Gastrocnemius medialis (tissue), 4 donors: ENCODE results near the gene SPECC1. TPM values are rescaled to one million over a fixed set of nuclear protein-coding genes. Genes with fewer than 3 reads are reported as not detected.

Experiments
- ATAC-seq, 2 donors: fragments of 150-250 bp; one replicate each; pipeline ENCODE4 v1.9.1; 2016
- DNase-seq, 2 donors: peaks; one replicate each; pipeline ENCODE4 v3.0.0-alpha.2; 2019
- H3K27ac ChIP-seq, 4 donors: fragments of 200-600 bp; sonication (generic); 1 replicate in 1 of 4; 2 replicates in 3 of 4; pipeline ENCODE4 v1.5.1; 2016 to 2018; ENCODE audit warnings: mild to moderate bottlenecking in 2 of 4, moderate library complexity in 1 of 4
- H3K27me3 ChIP-seq, 3 donors: fragments of 200-600 bp; sonication (generic) in 2 of 3; 1 replicate in 1 of 3; 2 replicates in 2 of 3; pipeline versions ENCODE4 v1.5.1 to v1.6.0; 2016 to 2019; ENCODE audit warnings: mild to moderate bottlenecking in 1 of 3, moderate library complexity in 1 of 3
- H3K36me3 ChIP-seq, 2 donors: fragments of 200-600 bp; sonication (generic) in 1 of 2; one replicate each; pipeline ENCODE4 v1.5.1; 2017 to 2018
- H3K4me1 ChIP-seq, 2 donors: fragments of 200-600 bp; sonication (generic) in 1 of 2; one replicate each; pipeline ENCODE4 v1.5.1; 2016 to 2017; ENCODE audit warnings: mild to moderate bottlenecking in 2 of 2
- H3K4me3 ChIP-seq, 4 donors: fragments of 200-600 bp; sonication (generic) in 3 of 4; 1 replicate in 1 of 4; 2 replicates in 3 of 4; pipeline ENCODE4 v1.5.1; 2016 to 2019; ENCODE audit warnings: mild to moderate bottlenecking in 2 of 4
- H3K9me3 ChIP-seq, 3 donors: fragments of 200-600 bp; sonication (generic) in 2 of 3; 1 replicate in 1 of 3; 2 replicates in 2 of 3; pipeline ENCODE4 v1.5.1; 2016 to 2019
- CTCF ChIP-seq, 5 experiments: fragments of 450-650 bp in 3 of 5; fragments of 200-600 bp in 2 of 5; sonication (generic) in 2 of 5; IDR thresholded peaks in 4 of 5; conservative IDR thresholded peaks in 1 of 5; 1 replicate in 4 of 5; 2 replicates in 1 of 5; pipeline ENCODE4 v1.5.1; 2016 to 2019; ENCODE audit warnings: antibody characterized with exemption in 5 of 5, mild to moderate bottlenecking in 3 of 5, moderate library complexity in 3 of 5
- POLR2A ChIP-seq, 2 donors: fragments of 450-650 bp; IDR thresholded peaks; one replicate each; pipeline ENCODE4 v1.6.1; 2017; ENCODE audit warnings: antibody characterized with exemption in 2 of 2, mild to moderate bottlenecking in 2 of 2, moderate library complexity in 2 of 2
- in situ Hi-C, 4 donors: fragments of 200-750 bp; cut with MboI; loops; one replicate each; pipeline versions ENCODE4 v1.15.0 to v1.8.0; 2017; ENCODE audit warnings: low sequenced_read_pairs in 4 of 4
- intact Hi-C: fragments of 100-400 bp; cut with DNase I; formaldehyde crosslinking; loops from one replicate; pipeline ENCODE4 v1.15.1; 2023; ENCODE audit warnings: low total_unique reads
- total RNA-seq, 4 donors: library from RNA; depleted of rRNA; stranded (reverse); fragments of >200 nt; gene quantifications; one replicate each; pipeline versions ENCODE4 v1.1.0 to v1.2.3, GENCODE V29; 2016

SPECC1 gene
- total RNA-seq, 4 donors from 2014 or later, result 6.1 to 17.9 (median 9.5) TPM

DNA sequence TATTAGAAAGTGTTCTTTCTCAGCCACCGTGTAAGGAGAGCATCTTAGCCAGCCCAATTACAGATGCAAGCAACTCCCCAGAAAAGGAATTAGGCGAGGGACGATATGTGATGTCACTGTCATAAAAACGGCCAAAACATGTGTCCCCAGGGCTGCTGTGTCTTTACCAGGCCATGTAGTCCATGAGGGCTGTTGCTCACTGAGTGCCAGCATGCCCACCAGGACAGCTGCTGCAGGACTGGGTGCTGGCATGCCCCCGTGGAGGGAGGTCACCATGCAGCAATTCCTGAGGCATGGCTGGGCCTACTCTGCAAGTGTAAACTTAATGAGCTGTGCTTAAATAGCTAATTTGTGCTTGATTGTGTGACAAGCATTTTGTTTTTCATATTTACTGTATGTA lies 301.3 kb downstream of the SPECC1 start:
- H3K4me3 ChIP-seq, result no peak overlapping the region
- DNase-seq (no peak), ATAC-seq (no peak)
- intact Hi-C loops, result loop anchor here (5.0 kb wide), 1 partner anchor 323 kb away; no protein-coding TSS in a partner anchor
- H3K27ac ChIP-seq, result no peak overlapping the region
- H3K27me3 ChIP-seq, result no peaks in the 10 kb centered on the region
- no peaks in the 10 kb centered on the region for H3K4me1 ChIP-seq
- no peaks in the 10 kb centered on the region for H3K9me3 ChIP-seq
- no peaks in the 10 kb centered on the region for H3K36me3 ChIP-seq
- in situ Hi-C loops, result loop anchor here in 3 of 4 donors (10.0 to 25.0 kb wide), 3 partner anchors 86 to 323 kb away; partner anchors contain the start of gene AKAP10 (in 2 of the 3)
- no peak for TF ChIP-seq CTCF (IDR thresholded peaks at IDR 0.05 in 4 of 5, conservative IDR thresholded peaks at IDR 0.05 in 1 of 5)
- TF ChIP-seq POLR2A (IDR thresholded peaks at IDR 0.05), result no peak

- intact Hi-C loops, result loop anchor here (5.0 kb wide), 1 partner anchor 326 kb away; no protein-coding TSS in a partner anchor
Observed at GRCh38 chr17:20313306-20313705, 304.1 kb downstream of the SPECC1 start.

GRCh38 chr17:20313891-20314290 lies 304.7 kb downstream of the SPECC1 start:
- ATAC-seq (no peak), DNase-seq (no peak)
- in situ Hi-C loops, result loop anchor here in 3 of 4 donors (10.0 to 25.0 kb wide), 3 partner anchors 89 to 327 kb away; partner anchors contain the start of gene AKAP10 (in 2 of the 3)
- Histone ChIP-seq H3K9me3 (no peaks in the 10 kb centered on the region), H3K4me3 (no peak overlapping the region), H3K36me3 (no peaks in the 10 kb centered on the region), H3K27ac (no peak overlapping the region), H3K4me1 (no peaks in the 10 kb centered on the region), H3K27me3 (no peaks in the 10 kb centered on the region)
- intact Hi-C loops, result loop anchor here (5.0 kb wide), 1 partner anchor 327 kb away; no protein-coding TSS in a partner anchor
- TF ChIP-seq POLR2A (IDR thresholded peaks at IDR 0.05) (no peak), CTCF (IDR thresholded peaks at IDR 0.05 in 4 of 5, conservative IDR thresholded peaks at IDR 0.05 in 1 of 5) (no peak)

More at GRCh38 chr17:20313306-20313705, 304.1 kb downstream of the SPECC1 start:
- ATAC-seq (no peak), DNase-seq (no peak)
- H3K9me3 ChIP-seq, result no peaks in the 10 kb centered on the region
- H3K36me3 ChIP-seq, result no peaks in the 10 kb centered on the region
- no peak overlapping the region for H3K27ac ChIP-seq
- H3K27me3 ChIP-seq, result no peaks in the 10 kb centered on the region
- H3K4me3 ChIP-seq, result no peak overlapping the region
- in situ Hi-C loops, result loop anchor here in 3 of 4 donors (10.0 to 25.0 kb wide), 3 partner anchors 89 to 326 kb away; partner anchors contain the start of gene AKAP10 (in 2 of the 3)
- TF ChIP-seq CTCF (IDR thresholded peaks at IDR 0.05 in 4 of 5, conservative IDR thresholded peaks at IDR 0.05 in 1 of 5) (no peak), POLR2A (IDR thresholded peaks at IDR 0.05) (no peak)
- no peaks in the 10 kb centered on the region for H3K4me1 ChIP-seq

DNA sequence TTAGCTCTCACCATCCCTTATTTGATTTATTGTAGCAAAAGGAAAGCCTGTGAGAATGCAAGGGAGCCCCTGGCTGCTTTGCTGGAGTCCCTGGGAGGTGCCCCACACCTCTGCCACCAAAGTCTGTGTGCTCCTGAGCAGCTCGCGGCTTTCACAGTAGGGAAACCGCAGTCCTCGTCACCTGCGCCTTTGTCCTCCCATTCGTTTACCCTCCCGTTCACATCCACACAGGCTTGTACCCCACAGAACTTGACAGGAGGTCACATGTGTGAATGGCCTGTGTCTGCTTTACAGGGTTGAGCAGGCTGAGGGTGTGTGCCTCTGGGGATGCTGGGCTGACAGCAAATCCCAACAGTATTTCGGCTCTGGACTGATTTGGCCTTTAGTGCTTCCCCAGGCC lies 305.7 kb downstream of the SPECC1 start:
- intact Hi-C loops, result loop anchor here (5.0 kb wide), 1 partner anchor 328 kb away; no protein-coding TSS in a partner anchor
- Histone ChIP-seq H3K4me1 (no peaks in the 10 kb centered on the region), H3K27me3 (no peaks in the 10 kb centered on the region), H3K36me3 (no peaks in the 10 kb centered on the region), H3K9me3 (no peaks in the 10 kb centered on the region), H3K27ac (no peak overlapping the region), H3K4me3 (no peak overlapping the region)
- no peak for ATAC-seq
- in situ Hi-C loops, result loop anchor here in 3 of 4 donors (10.0 to 25.0 kb wide), 3 partner anchors 90 to 328 kb away; partner anchors contain the start of gene AKAP10 (in 2 of the 3)
- TF ChIP-seq POLR2A (IDR thresholded peaks at IDR 0.05), result no peak
- no peak for TF ChIP-seq CTCF (IDR thresholded peaks at IDR 0.05 in 4 of 5, conservative IDR thresholded peaks at IDR 0.05 in 1 of 5)
- DNase-seq, result no peak
